Kidney glomerular epithelial cell (primary cell): Measurements from ENCODE around the gene CDKL1.

Source experiments
- DNase-seq: peaks from one replicate; lab custom pipeline; 2025; lab: John Stamatoyannopoulos, UW

Gene CDKL1

GRCh38 chr14:50396631-50397389 is at the start of gene CDKL1:
TSS of gene CDKL1 (minus strand) at chr14:50396881. CDS start at chr14:50395868, 1,013 bp downstream.
- peak; percentile 40 for DNase-seq

DNA sequence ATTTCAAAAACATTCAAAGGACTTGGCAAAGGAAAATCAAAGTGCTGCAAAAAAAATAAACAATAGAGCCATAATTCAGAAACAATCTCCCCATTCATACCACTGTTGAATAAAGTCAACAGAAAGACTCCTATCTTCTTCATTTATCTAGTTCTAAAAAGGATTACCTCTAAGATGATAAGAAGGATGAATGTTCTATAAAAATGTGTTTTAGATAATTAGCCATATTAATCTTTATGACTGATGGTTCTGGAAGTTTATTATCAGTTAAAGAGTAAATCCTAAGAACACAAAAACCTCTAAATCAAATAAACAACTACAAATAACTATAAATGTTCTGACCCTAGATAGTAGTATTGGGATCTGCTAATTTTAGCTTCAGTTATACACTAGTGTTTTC is 37.8 kb upstream of the CDKL1 start:
- DNase-seq: no peak

DNA sequence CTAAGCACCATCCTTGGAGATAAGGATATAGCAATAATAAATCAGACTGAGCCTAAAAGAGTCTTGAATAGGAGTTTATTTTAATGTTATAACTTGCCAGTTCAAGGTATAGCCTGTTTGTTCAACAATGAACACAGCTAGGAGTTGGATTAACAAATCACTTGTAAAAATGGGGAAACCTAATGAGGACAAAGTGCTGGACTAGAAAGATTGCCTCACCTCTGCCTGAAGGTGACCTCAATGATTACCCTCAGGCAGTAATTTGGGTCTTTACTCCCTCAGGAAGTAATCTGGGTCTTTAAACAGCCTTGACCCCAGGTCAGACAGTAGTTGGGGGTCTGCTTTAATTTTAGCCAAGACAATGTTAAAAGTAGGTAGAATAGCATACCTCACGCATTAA is 35.5 kb upstream of the CDKL1 start:
- no peak for DNase-seq

DNA sequence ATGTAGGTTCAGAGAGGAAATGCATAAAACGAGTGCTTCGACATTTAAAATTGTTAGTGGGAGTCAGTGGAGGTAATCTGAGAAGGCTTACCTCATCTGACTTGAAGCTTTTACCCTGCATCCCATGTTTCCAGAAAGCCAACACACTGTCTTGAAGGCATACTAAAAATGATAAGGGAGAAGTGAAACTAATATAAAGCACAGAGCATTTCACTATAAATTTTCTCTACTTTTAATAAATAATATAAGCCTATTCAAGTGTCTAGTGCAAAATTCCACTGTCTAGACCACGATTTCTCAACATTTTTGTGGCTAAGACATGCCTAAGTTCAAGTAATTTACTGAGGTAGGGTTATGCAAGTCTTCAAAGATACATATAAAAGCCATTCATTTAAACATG is 29.1 kb upstream of the CDKL1 start:
- DNase-seq: no peak

DNA sequence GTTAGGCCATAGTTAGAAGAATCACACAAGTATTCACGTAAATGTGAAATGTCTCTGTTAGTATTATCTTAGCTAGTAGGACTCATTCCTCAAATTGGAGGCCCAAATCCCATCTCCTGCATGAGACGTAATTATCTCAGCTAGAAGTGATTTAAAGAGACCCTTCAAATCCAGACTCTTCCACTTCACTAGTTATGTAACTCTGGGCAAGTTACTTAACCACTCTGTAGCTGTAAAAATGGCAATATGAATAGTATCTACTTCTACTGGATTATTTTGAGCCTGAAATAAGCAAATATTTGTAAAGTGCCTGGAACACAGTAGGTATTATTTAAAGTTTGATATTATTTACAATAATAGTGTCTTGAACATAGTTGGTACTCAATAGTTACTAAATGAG is 28.4 kb upstream of the CDKL1 start:
- DNase-seq: no peak

- no peak for DNase-seq
Observed at GRCh38 chr14:50423529-50423928, 26.8 kb upstream of the CDKL1 start.

GRCh38 chr14:50421499-50421898 is 24.8 kb upstream of the CDKL1 start:
- DNase-seq: no peak

- no peak for DNase-seq
Observed at GRCh38 chr14:50417853-50418252, 21.2 kb upstream of the CDKL1 start.

DNA sequence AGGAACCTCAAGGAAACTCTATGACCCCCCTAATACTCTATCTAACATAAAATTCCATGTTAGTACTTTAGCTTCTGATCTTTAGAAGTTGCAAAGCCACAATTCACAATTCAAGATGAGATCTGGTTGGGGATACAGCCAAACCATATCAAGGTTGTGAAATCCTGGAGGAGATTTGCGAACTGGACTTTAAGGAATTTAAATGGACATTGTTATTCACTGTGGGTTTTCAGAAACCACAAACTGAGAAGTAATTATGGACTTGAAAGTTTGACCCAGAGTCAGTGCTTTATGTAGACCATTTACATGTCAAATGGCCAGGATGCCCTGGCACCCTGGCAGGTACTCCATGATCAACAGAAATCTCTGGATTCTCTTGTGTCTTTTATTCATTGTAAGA is 14.2 kb upstream of the CDKL1 start:
- DNase-seq: no peak

DNA sequence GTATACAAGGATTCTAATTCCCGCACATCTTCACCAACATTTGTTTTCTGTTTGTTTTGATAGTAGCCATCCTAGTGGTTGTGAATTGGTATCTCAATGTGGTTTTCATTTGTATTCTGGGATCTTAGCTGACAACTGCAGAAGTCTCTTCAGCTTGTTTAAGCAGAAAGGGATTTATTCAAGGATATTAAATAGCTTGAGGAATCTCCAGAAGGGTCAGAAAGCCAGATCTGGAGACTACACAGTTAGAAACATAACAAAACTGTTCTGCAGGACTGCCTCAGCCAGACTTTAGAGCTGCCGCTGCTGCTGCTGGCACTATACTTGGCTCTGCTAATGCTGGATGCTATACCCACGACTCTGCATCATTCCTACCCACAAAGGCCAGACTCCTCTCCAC is 13.4 kb upstream of the CDKL1 start:
- no peak for DNase-seq

DNA sequence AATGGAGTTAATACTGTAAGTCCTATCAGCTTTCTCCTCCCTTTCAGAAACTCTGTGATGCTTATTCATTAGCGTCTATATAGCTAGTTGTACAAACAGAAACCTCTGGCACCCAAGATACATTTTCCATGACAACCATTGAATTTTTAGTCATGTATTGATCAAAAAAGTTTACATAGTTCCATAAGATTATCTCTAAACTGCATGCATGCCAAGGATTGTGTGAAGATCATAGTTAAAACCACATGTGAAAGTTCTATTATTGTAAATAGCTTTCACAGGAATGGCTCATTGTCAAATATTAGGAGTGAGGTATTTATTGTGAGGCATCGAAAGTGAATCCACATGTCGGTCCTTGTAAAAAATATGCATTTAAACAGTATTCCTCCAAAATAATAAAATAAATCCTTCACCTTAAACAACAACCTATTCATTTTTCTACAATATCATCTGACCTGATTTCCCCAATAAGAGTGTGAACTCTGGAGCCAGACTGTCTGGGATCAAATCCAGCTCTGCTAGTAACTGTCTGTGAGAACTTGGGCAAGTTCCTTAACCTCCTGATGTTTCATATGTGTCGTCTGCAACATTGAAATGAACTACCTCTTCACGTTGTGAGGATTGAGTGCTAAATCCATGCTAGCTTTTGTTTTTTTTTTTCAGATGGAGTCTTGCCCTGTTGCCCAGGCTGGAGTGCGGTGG is 10.6 kb upstream of the CDKL1 start:
- no peak for DNase-seq

DNA sequence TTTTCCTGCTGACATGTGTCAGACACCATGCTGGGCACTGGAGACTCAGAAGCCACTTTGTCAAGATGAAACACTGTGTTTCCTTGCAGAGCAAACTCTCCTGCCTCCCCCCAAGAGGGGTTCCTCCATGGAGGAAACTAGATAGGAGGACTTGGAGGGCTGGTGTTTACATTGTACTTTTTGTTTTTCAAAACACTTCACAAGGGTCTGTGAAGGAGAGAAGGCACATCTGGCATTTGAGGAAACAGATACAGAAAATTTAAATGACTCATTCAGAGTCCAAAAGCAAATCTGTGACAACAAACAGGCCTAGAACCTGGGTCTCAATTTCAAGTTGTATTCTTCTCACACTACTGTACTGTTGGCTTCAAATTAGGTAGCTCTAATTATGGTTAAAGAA is 6.7 kb upstream of the CDKL1 start:
- DNase-seq: no peak

DNA sequence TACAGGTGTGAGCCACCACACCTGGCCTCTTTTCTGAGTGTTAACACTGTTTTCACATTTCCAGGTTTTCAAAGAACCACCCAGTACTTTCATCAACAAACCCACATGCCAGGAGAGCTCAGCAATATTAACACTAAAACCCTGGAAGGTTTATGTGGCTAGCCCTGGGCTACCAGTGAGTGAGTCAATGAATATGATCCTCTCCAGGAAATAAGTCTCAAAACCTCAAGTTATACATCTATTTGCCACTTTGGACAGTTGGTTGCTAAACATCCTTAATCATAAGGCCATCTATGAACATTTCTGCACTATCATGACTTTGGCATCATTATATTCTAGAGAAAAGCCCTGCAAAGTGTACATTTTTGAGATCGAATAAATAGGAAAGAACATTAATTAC is 6.3 kb upstream of the CDKL1 start:
- DNase-seq: no peak

DNA sequence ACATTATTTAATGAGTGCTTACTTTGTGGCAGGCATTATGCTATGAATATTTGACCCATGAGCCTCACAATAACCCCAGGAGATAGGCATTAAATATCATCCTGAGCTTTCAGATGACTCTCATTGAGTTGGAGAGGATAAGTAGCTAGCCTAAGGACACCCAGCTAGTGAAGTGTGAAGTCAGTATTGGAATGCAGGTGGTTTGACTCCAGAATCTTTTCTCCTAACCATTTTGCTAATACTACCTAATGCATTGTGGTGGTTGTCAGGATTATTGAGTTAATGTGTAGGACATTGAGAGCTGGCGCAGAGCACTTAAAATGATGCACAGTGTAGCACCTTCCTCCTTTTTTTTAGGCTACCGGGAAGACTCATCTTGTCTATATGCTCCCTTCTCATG is 3.8 kb upstream of the CDKL1 start:
- no peak for DNase-seq

- DNase-seq: peak; percentile 67
Observed at GRCh38 chr14:50399251-50400032, 2.8 kb upstream of the CDKL1 start.

GRCh38 chr14:50398189-50398580 is 1.5 kb upstream of the CDKL1 start:
- DNase-seq: no peak

- DNase-seq: no peak
Observed at GRCh38 chr14:50397390-50398188, 908 bp upstream of the CDKL1 start.

- no peak for DNase-seq
Observed at GRCh38 chr14:50395448-50395847, 1.2 kb downstream of the CDKL1 start.

DNA sequence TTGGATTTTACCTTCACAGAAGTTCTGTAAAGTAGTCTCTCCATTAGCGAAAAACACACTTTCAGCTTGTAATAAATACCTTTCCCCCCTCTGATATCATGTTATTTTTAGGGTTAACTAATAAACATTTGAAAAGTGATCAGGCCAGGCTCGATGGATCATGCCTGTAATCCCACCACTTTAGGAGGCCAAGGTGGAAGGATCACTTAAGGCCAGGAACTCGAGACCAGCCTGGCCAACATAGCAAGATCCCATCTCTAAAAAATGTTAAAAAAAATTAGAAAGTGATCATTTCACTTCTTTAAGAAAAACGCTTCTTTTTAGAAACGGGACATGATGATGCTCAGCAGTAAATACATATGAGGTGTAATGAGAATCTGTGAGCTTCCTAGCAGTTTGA is 2.0 kb downstream of the CDKL1 start:
- DNase-seq: no peak

GRCh38 chr14:50389668-50390441 is 6.8 kb downstream of the CDKL1 start:
- DNase-seq: peak; percentile 39

- DNase-seq: peak; percentile 25
Observed at GRCh38 chr14:50388256-50388931, 8.3 kb downstream of the CDKL1 start.
